ENCODE results near the gene GBA2.

GRCh38 chr9:35776018-35776417 is 27.0 kb upstream of the GBA2 start:
- TF ChIP-seq MAX (IDR thresholded peaks at IDR 0.05; ENCODE audit: insufficient read depth, insufficient read length) (no peak), POLR2A (IDR thresholded peaks at IDR 0.05; ENCODE audit: low read depth, low read length) (no peak), CTCF (IDR thresholded peaks at IDR 0.05; ENCODE audit: extremely low read depth in 1 of 2, insufficient read depth in 1 of 2, low read depth in 1 of 2, low read length in 2 of 2) (no peak), EZH2 (IDR thresholded peaks at IDR 0.05; ENCODE audit: borderline replicate concordance, low read depth, low read length, severe bottlenecking) (no peak), FOS (IDR thresholded peaks at IDR 0.05; ENCODE audit: borderline replicate concordance, insufficient read depth, low read length) (no peak), JUN (IDR thresholded peaks at IDR 0.05; ENCODE audit: borderline replicate concordance, insufficient read depth, insufficient read length, low read depth) (no peak), MYC (IDR thresholded peaks at IDR 0.05; ENCODE audit: low read depth, low read length) (no peak), GATA2 (IDR thresholded peaks at IDR 0.05; ENCODE audit: insufficient read depth, insufficient read length, low read depth, low read length) (no peak), POLR2AphosphoS5 (IDR thresholded peaks at IDR 0.05; ENCODE audit: insufficient read depth, low read depth, low read length) (no peak)
